ENCODE measurements around the gene TIAM2.
"Not testable (repeated sequence)": the region's sequence is repeated elsewhere in the genome, so short reads cannot be mapped to it uniquely, and the experiment has no call there.

TIAM2 gene

GRCh38 chr6:155171747-155172449 lies 176.8 kb downstream of the TIAM2 start:
- DNase-seq: no peak

GRCh38 chr6:155173488-155173887 lies 178.4 kb downstream of the TIAM2 start:
- DNase-seq: no peak

DNA sequence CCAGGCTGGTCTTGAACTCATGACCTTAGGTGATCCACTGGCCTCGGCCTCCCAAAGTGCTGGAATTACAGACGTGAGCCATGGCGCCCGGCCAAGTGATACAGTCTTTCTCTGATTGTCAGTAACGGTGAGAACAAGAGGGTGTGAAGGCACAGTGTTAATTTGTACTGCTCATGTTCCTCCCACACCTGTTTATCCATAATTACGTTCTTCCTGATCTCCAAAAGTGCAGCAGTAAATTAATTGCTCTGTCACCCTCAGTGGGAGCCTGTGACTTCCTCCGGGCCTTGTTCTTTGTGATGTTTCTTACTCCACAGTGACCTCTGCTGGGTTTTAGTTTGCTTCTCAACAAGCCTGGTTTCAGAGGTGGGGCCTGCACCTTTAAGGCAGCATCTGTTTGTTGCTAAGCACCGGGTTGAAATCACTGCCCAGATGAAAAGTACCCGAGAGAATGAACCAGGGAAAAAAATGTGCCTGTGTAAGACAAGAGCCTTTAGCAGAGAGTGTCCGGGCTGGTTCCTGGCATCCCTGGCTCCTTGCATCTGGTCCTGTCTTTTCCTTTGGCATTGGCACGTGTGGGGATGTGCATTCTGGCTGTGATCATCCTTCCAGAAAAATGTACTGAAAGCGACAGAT lies 179.6 kb downstream of the TIAM2 start:
- peak; percentile 65 for DNase-seq

- DNase-seq: peak; percentile 57
Measured at GRCh38 chr6:155177363-155177961, 182.3 kb downstream of the TIAM2 start.

DNA sequence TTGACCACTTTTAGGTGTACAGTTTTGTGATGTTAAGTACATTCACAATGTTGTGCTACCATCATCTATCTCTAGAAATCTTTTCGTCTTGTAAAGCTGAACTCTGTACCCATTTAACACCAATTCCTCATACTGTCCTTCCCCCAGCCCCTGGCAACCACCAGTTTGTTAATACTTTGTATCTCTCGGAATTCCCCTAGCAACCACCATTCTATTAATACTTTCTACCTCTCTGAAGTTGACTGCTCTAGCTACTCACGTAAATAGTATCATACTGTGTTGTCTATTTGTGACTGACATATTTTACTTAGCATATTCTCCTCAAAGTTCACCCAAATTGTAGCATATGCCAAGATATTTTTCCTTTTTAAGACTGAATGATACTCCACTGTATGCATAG lies 186.4 kb downstream of the TIAM2 start:
- no peak for DNase-seq

DNA sequence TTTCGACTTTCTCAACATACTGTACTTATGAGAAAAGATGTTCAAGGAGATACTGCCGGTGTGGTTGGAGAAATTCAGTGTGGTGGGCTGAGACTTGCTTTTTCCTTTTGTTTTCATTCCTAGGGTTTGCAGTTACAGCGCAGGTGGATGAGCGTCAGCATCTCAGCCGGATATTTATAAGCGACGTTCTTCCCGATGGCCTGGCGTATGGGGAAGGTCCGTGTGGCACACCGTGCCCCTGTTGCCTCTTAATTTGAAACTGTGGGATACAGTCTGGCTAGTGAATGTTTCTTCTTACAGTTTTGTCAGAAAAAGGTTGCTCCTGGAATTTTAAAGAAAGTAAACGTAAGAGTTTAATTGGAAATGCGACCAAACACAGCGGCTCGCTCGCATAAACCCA lies 187.0 kb downstream of the TIAM2 start:
- DNase-seq: no peak

DNA sequence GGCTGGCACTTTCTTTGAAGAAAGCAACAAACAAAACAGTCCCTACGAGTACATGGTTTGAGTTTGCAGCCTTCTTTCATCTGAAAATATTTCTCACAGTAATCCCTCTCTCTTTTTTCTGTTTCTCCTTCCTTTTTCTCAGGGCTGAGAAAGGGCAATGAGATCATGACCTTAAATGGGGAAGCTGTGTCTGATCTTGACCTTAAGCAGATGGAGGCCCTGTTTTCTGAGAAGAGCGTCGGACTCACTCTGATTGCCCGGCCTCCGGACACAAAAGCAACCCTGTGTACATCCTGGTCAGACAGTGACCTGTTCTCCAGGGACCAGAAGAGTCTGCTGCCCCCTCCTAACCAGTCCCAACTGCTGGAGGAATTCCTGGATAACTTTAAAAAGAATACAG lies 188.0 kb downstream of the TIAM2 start:
- DNase-seq: no peak

DNA sequence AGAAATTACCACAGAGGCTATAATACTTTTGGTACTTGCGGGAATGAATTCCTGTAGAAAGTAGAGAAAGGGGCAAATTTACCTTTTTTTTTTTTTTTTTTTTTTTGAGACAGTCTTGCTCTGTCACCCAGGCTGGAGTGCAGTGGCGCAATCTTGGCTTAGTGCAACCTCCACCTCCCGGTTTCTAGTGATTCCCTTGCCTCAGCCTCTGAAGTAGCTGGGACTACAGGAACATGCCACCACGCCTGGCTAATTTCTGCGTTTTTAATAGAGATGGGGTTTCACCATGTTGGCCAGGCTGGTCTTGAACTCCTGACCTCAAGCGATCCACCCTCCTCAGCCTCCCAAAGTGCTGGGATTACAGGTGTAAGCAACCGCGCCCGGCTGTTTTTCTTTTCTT lies 189.9 kb downstream of the TIAM2 start:
- DNase-seq: not testable (repeated sequence)

- DNase-seq: no peak
Measured at GRCh38 chr6:155185544-155185943, 190.4 kb downstream of the TIAM2 start.

DNA sequence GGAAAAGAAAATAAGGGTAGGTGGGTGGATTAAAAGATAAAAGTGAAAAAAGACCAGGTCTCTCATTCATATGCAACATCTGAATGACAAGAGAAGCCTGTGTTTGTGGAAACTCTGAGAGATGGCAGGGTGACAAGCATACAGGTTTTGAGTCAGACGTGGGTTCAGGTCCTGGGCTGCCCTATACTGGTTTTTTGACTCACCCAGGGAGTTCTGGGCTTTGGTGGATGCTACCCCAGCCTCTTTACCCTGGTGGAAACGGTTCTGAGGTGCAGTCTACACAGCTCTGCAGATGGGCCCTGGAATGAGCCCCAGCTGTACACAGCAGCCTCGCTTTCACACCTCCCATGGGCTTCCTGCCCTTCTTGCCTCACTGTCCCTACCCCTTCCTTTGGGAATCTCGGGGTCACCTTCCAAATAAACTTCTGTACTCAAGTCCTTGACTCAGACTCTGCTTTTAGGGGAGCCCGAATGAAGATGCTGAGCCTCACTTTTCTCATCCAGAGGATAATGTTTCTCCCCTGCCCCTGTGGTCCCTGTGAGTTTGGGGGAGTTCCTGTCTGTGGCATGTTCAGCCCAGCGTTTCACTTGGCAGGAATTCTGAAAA lies 191.0 kb downstream of the TIAM2 start:
- DNase-seq: peak; percentile 9

- peak; percentile 22 for DNase-seq
Measured at GRCh38 chr6:155187106-155187505, 192.0 kb downstream of the TIAM2 start.

GRCh38 chr6:155187994-155188706 lies 193.0 kb downstream of the TIAM2 start:
- DNase-seq: no peak

DNA sequence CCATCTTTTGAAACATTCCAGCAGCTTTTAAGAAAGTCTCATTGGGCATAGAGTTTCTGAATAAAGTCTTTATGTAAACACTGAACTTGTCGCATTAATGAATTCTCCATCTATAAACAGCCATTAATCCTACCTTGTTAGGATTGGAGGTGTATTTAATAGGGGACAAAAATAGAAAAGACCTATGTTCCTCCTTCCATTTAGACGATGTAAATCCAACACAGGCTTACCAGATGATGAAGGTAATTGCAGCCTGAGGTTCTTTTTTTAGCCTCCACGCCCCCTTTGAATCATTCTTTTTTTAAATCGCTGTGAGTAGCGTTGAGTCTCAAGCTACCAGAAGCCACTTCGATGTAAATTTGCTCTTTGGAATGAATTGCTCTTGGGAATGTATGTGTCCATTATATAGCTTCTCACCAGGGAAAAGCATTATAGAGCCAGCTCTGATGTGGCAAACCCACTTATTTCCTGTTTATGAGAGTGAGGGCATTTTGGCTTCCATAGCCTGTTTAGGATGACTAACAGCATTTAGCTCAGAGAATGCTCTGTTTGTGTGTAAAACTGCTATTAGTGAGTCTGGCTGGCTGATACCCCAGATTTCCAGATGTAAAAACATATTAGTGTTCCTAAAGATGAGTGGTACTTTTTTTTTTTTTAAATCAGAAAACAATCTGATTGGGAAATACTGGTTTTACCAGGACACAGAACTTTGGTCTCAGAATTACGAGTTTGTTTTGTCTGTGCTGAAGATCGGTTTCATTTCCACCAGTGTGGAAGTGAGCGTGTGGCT lies 193.8 kb downstream of the TIAM2 start:
- DNase-seq: no peak

GRCh38 chr6:155190677-155191076 lies 195.6 kb downstream of the TIAM2 start:
- DNase-seq: no peak

GRCh38 chr6:155193526-155193925 lies 198.4 kb downstream of the TIAM2 start:
- DNase-seq: no peak

DNA sequence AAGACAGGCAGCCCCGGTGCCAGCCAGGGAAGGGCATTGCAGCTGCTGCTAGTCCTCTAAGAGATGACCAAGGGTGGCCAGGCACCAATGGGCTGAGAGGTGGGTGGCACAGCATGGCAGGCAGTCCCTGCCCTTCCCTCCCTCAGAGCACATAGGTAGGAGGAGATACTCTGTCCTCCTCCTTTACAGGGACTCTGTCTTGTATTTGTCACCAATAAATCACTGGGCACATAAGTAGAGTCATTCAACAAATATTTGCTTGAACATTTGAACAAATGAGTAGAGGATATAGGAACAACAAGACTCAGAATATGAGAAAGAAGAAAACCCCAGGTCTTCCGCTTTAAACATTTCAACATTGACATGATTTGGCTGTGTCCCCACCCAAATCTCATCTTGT lies 199.3 kb downstream of the TIAM2 start:
- no peak for DNase-seq

- no peak for DNase-seq
Measured at GRCh38 chr6:155195903-155196302, 200.8 kb downstream of the TIAM2 start.

- DNase-seq: no peak
Measured at GRCh38 chr6:155196911-155197310, 201.8 kb downstream of the TIAM2 start.

DNA sequence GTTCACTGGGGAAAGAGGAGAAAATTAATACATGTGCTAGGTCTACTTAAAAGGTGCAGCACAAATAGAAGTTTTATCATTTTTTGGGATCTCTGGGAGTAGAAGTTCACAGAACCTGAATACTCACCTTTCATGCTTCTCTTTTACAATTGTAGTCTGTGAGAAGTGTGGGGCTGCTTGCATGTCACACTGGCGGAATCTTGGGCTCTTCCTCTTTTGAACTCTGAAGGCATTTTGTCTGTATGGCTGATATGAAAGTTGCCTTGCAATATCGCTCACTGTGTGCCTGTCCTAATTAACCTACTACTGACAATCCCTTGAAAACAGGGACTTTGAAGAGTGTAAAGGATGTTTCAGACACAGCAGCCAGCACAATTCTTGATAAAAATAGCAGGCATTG lies 202.8 kb downstream of the TIAM2 start:
- DNase-seq: no peak

DNA sequence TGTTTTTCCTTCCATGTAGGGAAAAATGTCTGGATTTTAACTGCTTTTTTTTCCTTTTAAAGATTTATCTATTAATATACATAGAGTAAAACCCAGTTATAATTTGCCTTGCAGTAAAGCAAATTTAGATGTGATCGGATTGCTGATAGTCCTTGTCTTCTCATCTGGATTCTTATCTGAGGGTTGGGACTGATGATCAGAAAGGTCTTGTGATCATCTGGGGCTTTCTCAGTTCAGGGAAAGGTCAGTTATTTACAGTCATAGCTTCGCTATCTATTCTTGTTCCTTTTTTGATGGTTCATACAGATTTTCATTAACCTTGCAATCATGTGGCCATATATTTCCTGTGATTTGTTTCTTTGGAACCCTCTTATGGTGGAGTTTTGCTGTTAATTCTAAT lies 204.9 kb downstream of the TIAM2 start:
- no peak for DNase-seq

- no peak for DNase-seq
Measured at GRCh38 chr6:155201461-155202226, 206.5 kb downstream of the TIAM2 start.

GRCh38 chr6:155207223-155207622 lies 212.1 kb downstream of the TIAM2 start:
- no peak for DNase-seq
